Cortex of kidney (tissue), 1 donor: ENCODE results near the gene ELAVL3.
"Not testable (repeated sequence)": the region's sequence is repeated elsewhere in the genome, so short reads cannot be mapped to it uniquely, and the experiment has no call there.

Source experiments
- DNase-seq: peaks from one replicate; lab custom pipeline; 2025; lab: John Stamatoyannopoulos, UW

ELAVL3 gene

DNA sequence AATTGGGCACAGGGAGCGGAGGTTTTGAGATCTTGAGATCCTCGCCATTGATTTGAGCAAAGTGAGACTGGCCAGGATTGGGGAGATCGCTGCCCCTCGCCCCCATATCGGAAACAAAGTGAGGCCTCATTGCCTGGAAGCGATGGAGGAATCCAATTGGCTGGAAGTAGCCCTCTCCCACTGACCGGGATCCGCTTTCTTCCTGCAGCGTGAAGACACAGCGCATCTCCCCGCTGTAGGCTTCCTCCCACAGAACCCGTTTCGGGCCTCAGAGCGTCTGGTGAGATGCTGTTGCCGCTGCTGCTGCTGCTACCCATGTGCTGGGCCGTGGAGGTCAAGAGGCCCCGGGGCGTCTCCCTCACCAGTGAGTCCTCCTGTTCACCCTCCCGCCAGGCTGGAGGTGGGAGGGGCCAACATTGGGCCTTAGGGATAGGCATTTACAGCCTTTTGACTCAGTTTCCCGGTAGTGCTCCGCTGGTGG lies 45.0 kb downstream of the ELAVL3 start:
- DNase-seq: no peak

DNA sequence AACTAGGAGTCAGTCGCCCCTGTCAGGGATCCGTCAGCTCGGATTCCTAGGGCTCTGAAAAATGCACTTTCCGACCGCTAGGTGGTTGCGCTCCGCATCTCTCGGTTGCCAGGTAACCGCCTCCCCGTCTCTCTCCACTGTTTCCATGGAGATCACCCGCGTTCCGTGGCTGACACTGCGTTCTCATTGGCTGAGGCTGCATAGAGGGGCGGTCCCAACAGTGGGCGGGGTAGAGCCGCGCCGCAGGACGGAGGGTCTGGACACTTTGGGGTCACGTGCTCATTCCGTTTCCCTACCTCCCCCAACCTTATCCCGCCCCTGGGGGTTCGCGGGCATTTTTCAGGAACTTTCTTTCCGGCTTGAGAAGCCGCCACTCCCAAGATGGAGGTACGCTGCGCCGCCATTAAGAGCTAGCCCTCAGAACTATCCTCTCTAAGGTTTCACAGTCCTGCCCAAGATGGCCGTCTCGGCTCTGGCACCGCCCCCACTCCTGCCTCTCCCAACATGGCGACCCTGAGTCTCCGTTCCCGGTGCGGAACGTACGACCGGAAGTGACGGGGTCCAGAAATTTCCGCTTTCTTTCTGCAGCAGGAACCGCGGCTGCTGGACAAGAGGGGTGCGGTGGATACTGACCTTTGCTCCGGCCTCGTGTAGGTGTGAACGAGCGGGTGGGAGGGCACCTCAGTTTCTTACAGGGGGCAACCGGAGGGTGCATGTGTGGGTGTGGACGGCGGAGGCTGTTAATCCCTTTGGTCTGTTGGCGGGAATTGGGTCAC lies 45.6 kb downstream of the ELAVL3 start, which contains the start of the genes ODAD3 and PRKCSH:
Gene ODAD3, minus strand, starts transcription at position 65 of the 776 bp plus-strand sequence. CDS start 105 bp downstream, outside the sequence.
Gene PRKCSH, plus strand, starts transcription at position 579 of the 776 bp plus-strand sequence. CDS start 483 bp downstream, outside the sequence.
- peak; percentile 82 for DNase-seq

DNA sequence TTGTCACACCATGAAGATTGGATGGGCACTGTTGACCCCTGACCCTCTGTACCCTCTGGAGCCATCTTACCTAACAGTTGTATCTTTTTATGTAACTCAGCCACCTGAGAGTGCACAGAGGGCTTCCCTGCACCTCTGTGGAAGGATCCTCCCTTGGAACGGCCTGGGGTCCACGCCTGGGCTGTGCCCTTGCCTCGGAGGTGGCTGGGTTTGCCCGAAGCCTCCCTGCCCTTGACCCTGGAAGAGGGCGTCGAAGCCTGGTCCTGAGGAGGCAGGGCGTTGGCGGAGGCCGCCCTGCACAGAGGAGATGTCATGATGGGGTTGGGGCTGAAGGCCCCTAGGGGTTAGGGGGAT lies 46.2 kb downstream of the ELAVL3 start:
- DNase-seq: no peak

DNA sequence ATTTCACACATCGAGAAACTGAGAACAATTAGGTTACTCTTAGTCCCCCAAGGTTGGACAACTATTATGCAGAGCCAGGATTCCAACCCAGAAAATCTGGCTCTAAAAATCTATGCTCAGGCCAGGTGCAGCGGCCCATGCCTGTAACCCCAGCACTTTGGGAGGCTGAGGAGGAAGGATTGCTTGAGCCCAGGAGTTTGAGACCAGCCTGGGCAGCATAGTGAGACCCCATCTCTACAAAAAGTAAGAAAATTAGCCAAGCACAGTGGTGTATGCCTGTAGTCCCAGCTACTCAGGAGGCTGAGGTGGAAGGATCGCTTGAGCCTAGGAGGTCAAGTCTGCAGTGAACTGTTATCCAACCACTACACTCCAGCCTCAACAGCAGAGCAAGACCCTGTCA lies 47.3 kb downstream of the ELAVL3 start:
- not testable (repeated sequence) for DNase-seq

DNA sequence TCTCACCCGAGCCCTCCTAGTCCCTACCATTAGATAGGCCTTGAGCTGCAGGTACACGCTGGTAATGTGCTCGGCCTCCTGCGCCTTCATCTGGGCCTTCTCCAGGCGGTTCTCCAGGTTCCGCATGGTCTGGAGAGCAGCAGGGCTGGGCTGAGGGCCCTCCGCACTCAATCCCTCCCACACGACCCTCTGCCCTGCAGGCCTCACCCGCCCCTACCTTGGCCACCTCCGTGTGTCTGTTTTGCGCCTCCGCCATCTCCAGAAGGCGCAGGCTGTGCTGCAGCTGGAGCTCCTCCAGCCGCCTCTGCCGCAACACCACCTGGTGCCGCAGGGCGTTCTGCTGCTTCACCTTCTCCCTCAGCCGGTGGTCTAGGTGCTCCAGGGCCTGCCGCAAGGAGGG lies 54.2 kb downstream of the ELAVL3 start:
- no peak for DNase-seq

DNA sequence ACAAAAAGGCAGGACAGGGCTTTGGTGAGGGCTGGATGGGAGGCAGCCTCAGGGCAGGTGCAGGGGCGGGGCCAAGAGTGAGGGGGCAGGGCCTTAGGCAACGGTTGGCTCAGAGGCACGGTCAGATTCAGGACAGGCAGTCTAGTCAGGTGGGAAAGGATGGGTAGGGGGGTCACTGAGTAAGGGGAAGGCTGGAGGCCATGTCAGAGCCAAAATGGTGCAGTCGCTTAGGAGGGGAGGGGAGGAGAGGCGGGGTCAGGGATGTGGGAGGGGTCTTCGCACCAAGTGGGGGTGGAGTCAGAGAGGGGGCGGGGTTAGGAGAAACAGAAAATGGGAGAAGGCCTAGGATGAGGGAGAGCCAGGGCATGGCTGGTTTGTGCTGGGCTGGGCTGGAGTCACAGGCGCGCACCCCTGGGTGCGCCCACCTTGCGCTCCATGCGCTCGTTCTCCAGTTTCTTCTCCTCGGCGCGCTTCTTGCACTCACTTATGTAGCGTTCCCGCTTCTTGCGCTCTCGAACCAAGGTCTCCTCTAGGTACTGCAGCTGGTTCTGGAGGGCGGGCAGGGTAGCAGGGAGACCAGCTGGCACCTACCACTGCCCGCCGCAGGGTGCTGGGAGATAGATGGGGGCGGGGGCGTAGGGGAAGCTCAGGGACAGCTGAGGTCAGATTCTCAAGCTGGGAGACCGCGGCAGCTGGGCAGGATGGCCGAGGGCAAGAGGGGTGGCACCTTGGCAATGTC lies 55.0 kb downstream of the ELAVL3 start:
- DNase-seq: no peak

DNA sequence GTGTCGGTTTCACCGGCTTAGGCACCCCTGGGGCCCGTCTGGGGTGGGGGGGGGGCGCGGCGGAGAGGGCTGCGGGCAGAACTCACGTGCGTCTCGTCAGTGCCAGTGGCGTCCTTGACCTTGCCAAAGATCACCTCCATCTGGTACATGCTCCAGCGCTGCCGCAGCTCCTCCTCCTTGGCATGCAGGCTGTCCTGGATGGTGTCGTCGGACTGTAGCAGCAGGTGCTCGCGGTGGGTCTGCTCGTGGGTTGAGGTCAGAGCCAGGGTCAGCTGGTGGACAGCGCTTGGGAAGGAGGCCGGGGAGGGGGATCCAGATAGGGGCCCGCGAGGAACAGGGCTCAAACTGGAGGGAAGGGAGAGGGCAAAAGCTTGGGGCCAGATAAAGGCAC lies 57.1 kb downstream of the ELAVL3 start:
- no peak for DNase-seq

DNA sequence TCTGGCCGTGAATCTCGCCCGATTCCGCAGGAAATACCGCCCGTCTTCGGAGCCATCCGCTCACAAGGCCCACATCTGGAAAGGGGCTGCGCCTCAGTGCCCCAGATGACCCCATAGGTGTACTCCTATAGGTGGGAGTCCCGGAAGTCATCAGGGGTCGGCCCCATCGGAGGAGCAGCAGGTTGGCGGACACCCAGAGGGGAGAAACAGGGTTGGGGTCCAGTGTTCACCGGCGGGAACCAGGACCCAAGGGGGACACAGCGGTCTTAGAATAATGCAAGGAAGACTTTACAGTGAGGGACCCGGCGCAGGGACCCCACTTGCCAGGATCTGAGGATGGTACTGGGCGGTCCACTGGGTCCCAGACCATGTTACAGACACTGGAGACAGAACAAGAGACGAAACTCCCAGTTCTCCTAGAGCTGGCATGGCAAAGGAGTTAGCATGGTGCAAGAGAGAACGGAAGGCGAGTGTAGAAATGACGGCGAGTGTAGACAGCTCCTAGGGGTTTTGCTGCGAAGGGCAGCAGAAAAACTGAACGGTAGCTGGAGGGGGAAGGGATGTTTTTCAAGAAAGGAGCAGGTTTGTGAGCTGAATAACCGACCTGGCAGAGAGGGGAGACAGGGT lies 57.6 kb downstream of the ELAVL3 start:
- DNase-seq: no peak

DNA sequence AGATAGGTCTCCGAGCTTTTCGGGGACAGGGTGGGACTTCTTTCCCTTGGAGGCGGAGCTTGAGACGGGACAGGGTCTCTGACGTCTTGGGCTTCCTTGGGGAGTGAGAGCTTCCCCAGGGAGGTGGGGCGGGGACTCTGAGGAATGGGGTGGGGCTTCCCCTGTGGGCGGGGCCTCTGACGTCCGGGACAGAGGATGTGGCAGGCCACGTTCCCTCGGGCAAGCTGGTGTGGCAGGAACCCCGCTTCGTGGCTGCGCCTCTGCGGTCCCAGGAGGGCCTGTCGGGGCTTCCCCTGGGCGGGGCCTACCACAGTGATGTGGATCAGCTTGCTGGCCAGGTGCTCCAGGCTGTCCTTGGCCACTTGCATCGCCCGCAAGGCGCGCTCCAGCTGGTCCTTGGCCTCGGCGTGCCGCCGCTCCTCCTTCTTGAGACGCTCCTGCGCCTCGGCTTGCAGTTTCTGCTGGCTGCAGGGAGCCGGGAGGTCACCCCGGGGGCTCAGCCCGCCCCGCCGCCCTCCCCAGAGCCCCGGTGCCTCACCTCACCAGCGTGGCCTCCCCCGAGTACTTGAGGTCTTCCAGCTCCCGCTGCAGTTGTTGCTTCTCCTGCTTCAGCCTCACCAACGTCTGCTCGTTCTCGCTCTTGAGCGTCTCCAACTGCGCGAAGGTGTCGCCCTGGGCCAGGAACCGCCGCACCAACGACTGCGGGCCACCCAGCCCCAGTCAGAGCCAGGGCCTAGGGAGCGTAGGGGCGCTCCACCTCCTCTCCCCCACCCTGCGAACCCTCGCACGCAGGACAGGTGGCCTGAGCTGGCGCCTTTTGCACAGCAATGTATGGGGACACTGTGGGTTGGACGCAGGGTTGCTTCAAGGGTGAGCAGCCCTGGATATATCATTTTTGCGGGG lies 58.4 kb downstream of the ELAVL3 start:
- DNase-seq: no peak

DNA sequence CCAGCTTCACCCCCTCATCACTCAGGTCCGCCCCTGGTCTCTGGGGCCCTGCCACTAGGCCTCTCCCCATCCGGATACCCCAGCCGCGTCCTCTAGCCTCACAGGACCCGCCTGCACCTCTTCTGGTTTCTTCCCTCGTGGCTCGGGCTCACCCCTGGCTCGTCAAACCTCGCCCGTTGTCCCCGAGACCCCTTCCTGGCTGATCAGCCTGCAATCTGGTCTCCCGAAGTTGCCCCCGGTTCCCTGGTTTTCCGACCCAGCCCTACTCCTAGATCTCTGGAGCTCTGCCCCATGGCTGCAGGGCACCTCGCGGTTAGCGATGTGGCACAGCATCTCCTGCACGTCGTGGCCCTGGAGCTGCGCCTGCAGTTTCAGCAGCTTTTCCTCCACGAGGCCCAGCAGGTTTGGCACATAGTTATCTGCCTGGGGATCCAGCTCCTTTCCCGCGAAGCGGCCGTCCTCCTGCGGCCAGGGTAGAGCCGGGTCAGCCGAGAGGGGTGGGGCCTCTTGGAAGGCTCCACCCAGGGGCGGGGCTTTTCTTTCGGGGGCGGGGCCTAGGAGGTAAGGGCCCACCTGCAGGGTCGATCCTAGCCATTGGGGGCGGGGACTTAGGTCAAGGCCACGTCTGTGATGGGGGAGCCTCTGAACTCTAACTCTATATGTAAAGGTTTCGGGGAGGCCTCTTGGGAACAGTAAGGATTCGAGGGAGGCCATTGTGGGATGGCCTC lies 59.3 kb downstream of the ELAVL3 start:
- no peak for DNase-seq

DNA sequence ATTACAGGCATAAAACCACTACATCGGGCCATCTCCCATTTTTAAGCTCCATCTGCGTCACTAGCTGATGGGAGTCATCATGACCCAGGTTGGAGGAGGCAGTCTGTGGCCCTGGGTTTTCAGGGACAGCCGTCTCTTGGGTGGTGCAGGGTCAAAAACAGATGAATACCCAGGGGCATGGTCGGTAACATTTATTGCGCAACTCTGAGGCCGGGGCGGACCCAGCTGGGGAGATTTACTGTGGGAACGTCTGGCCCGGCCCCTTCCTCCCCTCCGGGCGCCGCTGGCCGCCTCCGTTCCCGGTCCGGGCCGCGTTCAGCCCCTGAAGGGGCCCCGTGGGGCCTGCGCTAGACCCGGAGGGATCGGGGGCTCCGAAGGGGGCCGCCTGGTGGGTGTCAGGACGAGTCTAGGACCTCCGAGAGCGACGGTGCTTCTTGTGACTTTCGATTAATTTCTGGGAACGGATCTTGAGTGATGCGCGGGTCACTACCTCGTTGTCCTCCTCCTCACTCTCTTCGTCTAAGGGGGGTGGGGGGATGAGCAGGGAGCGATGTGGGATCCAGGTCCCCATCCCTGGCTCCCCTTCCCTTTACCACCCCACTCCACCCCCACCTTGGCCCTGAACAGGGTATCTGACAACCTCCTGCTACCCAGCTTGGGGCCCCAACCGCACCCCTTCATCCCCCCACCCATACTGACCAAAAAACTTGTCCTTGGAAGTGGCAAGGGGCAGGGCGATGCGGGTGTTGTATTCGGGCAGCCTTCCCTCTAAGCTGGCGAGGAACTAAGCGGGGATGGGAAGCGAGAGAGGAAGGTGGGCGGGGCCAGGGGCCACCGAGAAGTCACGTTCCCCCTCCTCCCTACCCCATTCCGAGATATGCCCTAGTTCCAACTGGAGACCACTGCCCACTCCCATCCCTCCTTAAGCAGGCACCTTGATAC lies 60.1 kb downstream of the ELAVL3 start:
- no peak for DNase-seq

DNA sequence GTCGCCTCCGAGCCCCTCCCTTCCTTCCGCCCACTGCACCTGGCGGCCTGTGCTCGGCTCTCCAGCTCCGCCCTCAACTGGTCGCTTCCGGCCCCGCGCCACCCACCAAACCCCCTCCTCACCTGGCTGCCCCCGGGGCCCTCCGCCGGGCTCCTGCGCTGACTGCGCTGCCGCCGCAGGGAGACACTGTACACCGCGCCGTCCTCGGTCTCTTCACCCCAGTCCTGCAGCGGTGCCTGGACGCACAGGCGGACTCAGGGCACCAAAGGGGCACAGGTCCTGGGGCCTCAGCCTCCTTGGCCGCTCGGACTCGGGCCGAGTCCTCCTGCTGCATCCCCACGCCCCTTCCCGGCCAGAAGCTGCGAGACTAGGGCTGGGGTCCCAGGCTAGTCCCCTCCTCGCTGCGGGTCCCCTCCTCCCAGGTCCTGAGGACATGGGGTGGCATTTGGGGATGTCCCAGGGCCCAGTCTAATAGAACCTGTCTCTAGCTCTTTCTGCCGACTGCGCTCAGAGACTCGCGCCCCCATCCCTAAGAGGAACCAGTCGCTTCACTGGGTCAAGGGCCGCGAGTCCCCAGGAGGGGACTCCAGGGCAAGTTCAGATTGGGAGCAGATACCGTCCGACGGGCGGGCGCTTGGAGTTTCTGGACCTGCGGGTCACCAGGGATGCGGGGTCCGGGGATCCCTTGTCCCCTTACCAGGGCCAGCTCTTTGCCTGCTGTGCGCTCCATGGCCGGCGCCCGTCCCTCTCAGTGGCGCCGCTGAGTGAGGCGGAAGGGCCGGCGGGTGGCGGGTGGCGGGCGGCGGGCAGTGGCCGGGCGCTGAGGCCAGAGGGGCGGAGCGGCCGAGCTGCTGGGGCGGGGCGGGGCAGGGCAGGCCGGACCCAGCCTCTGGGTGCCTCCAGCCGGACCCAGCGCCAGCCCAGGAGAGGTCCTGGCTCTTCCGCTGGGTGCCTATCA lies 62.0 kb downstream of the ELAVL3 start, which contains the start of gene RGL3:
Gene RGL3, minus strand, starts transcription at position 766 of the 958 bp plus-strand sequence. Its CDS starts 36 bp downstream, at position 730.
- DNase-seq: no peak

DNA sequence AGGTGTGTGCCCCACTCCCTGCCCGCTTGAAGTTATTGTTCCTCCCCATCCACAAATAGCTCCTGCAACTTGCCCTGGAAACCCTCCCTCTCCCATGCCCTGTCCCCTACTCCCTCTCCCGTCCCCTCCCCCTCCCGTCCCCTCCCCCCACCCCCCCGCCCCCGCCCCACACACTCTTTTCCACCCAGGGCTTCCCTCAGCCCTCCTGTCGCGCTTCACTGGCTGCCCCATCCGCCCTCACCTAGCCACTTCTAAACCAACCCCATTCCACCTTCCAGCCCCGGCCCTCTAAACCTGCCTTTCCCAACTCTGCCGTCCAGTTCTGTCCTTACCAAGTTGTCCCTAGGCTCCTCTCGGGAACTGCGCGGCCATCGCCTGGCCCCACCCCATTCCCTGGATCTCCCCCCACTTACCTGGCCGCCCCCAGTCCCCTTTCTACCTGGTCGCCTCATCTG lies 62.7 kb downstream of the ELAVL3 start:
- no peak for DNase-seq

DNA sequence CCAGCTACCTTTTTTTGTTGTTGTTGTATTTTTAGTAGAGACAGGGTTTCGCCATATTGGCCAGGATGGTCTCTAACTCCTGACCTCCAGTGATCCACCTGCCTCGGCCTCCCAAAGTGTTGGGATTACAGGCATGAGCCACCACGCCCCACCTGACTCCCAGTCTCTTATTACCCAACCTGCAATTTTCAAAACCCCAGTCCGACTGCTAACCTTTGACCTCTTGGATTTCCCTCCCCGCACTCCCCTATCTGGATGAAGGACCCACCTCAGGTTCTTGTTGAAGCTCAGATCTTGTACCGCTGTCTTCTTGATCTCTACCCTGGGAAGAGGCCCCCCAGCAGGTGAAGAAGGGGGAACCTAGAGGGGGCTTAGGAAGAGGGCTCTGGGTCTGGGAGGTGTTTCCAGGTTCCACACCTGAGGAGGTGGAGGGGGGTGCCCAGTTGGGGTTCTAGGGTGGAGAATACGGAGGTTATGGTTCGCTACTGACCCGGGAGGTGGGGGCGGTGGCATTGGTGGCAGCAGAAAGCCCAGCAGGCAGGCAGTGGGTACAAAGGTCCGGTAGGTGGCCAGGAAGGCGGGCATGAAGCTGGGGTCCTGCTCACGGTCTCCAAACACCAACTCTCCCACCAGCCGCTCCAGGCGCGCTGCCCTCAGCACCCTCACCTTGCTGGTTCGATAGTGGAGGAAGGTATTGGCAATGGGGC lies 64.3 kb downstream of the ELAVL3 start:
- no peak for DNase-seq

DNA sequence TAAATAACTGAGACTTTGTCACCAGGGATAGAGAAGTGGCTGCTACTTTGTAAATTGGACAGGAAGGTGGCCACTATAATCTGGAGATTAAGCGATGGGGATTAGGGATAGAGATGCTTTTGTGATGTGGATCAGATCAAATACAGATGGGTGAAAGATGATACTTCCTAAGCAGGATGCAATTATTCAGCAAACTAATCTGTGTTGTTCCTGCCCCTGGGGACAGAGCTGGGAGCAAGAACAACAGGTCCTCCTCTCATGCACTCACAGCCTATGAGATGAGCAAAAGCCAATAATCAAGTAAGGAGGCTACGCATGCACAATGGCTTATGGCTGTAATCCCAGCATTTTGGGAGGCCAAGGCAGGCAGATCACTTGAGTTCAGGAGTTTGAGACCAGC lies 66.3 kb downstream of the ELAVL3 start:
- no peak for DNase-seq

DNA sequence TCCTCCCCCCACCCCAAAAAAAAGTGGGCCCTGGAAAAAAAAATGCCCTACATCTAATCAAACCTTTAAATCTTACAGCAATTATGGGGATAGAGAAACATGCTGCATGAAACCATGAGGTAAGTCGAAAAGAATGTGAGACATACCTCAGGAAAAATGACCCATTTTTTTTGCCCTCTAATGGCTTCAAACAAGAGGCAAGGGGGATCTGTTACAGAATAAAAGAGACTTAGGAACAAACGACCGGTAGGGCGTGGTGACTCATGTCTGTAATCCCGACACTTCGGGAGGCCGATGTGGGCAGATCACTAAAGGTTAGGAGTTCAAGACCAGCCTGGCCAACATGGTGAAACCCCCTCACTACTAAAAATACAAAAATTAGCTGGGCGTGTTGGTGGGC lies 70.2 kb downstream of the ELAVL3 start:
- no peak for DNase-seq

DNA sequence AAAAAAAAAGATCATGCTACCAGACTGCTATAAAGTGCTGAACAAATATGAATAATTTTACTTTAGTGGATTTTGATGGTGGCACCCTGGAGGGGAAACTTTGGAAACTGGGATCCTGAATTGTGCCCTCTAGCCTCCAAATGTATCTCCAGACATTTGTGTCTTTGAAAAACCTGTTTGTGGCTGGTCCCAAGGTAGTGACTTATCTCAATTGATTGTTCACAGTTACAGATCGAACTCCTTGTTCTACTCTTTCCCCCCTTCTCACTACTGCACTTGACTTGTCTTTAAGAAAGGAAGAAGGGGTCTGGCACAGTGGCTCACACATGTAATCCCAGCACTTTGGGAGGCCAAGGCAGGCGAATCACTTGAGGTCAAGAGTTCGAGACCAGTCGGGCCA lies 72.3 kb downstream of the ELAVL3 start:
- DNase-seq: no peak
